GM13976 (cell line): ENCODE results near the gene MED15.

Source experiments
- DNase-seq: peaks from one replicate; pipeline ENCODE4 v3.0.0; 2012; ENCODE audit warnings: low spot score
- in situ Hi-C: fragments of 300-500 bp; cut with MboI; formaldehyde crosslinking; loops from one replicate; pipeline ENCODE4 v1.12.0; 2022; ENCODE audit warnings: low sequenced_read_pairs, mixed read lengths, inconsistent platforms; ENCODE audit not compliant: unreplicated experiment
- TF ChIP-seq, protein P1 (sequence below): IDR thresholded peaks from 2 replicates; pipeline ENCODE4 v1.5.1; 2012; ENCODE audit warnings: borderline replicate concordance, mild to moderate bottlenecking; ENCODE audit not compliant: insufficient read depth; ENCODE audit errors: extremely low read depth, missing control alignments, control extremely low read depth

The MED15 gene

GRCh38 chr22:20486229-20486628 is 21.2 kb upstream of the MED15 start:
- TF ChIP-seq, protein P1, sequence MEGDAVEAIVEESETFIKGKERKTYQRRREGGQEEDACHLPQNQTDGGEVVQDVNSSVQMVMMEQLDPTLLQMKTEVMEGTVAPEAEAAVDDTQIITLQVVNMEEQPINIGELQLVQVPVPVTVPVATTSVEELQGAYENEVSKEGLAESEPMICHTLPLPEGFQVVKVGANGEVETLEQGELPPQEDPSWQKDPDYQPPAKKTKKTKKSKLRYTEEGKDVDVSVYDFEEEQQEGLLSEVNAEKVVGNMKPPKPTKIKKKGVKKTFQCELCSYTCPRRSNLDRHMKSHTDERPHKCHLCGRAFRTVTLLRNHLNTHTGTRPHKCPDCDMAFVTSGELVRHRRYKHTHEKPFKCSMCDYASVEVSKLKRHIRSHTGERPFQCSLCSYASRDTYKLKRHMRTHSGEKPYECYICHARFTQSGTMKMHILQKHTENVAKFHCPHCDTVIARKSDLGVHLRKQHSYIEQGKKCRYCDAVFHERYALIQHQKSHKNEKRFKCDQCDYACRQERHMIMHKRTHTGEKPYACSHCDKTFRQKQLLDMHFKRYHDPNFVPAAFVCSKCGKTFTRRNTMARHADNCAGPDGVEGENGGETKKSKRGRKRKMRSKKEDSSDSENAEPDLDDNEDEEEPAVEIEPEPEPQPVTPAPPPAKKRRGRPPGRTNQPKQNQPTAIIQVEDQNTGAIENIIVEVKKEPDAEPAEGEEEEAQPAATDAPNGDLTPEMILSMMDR, result no peak
- in situ Hi-C loops, result no loop called here
- DNase-seq, result no peak

- DNase-seq, result no peak
- in situ Hi-C loops, result no loop called here
Measured at GRCh38 chr22:20487715-20488114, 19.7 kb upstream of the MED15 start.

DNA sequence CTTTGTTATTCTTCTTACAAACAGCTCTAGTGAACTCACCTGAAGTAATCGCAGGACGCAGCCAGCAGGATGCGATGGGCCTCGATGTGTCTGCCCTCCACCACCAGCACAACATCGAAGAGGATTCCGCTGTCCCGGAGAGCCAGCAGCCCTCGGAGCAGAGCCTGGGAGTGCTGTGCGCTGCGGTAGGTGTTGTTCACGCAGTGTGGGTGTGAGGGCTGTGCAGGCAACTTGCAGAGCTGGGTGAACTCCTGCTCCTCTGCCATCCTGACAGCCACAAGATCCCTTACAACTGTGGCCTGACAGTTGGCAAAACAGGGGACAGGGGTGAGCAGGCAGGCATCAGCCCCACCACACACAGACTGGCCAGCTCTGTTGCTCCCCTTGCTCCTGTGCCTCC is 18.5 kb upstream of the MED15 start:
- TF ChIP-seq, protein P1, result no peak
- in situ Hi-C loops, result no loop called here
- DNase-seq, result no peak

More at GRCh38 chr22:20487715-20488114, 19.7 kb upstream of the MED15 start:
- TF ChIP-seq, protein P1, result no peak

DNA sequence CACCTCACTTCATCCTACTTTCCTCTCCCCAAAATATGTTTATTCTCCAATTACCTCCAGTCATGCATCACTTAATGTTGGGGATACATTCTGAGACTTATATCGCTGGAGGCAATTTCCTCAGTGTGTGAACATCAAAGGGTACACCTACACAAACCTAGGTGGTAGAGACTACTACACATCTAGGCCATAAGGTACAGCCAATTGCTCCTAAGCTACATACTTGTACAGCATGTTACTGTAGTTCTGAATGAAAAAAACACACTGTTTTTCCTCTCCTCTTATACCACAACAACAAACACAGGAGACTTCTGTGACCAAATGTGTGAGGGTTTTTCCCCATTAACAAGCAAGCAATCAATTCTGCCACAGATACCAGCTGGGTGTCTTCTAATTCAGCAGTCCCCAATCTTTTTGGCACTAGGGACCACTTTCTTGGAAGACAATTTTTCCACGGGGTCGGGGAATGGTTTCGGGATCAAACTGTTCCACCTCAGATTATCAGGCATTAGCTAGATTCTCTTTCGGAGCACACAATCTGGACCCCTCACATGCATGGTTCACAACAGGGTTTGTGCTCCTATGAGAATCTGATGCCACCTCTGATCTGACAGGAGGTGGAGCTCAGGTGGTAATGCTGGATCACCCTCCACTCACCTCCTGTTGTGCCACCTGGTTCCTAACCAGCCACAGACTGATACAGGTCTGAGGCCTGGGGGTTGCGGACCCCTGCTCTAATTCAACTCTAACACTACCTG is 17.0 kb upstream of the MED15 start:
- in situ Hi-C loops, result no loop called here

GRCh38 chr22:20490941-20491307 is 16.5 kb upstream of the MED15 start:
- in situ Hi-C loops, result no loop called here
- DNase-seq, result no peak
- TF ChIP-seq, protein P1, result no peak

More for the DNA sequence above, 17.0 kb upstream of the MED15 start:
- TF ChIP-seq, protein P1, result no peak
- no peak for DNase-seq

- in situ Hi-C loops, result no loop called here
- DNase-seq, result no peak
- TF ChIP-seq, protein P1, result no peak
Measured at GRCh38 chr22:20491346-20491745, 16.1 kb upstream of the MED15 start.
